Stimulated activated CD8-positive, alpha-beta memory T cell treated with anti-CD3 and anti-CD28 coated beads, Interleukin-12 subunit alpha, Interleukin-12 subunit beta, amount 100 ng/mL, for 1 hour (primary cell): ENCODE measurements around the gene ACADVL.
"Not testable (repeated sequence)": the region's sequence is repeated elsewhere in the genome, so short reads cannot be mapped to it uniquely, and the experiment has no call there.

Experiments used
- DNase-seq: peaks from one replicate; pipeline ENCODE4 v3.0.0-alpha.2; 2020; ENCODE audit warnings: low read depth

ACADVL gene

GRCh38 chr17:7235693-7236665, 16.2 kb downstream of the ACADVL start:
- DNase-seq = no peak

- no peak for DNase-seq
Measured at GRCh38 chr17:7236808-7237207, 17.1 kb downstream of the ACADVL start.

- DNase-seq = no peak
Measured at GRCh38 chr17:7237266-7237760, 17.6 kb downstream of the ACADVL start.

DNA sequence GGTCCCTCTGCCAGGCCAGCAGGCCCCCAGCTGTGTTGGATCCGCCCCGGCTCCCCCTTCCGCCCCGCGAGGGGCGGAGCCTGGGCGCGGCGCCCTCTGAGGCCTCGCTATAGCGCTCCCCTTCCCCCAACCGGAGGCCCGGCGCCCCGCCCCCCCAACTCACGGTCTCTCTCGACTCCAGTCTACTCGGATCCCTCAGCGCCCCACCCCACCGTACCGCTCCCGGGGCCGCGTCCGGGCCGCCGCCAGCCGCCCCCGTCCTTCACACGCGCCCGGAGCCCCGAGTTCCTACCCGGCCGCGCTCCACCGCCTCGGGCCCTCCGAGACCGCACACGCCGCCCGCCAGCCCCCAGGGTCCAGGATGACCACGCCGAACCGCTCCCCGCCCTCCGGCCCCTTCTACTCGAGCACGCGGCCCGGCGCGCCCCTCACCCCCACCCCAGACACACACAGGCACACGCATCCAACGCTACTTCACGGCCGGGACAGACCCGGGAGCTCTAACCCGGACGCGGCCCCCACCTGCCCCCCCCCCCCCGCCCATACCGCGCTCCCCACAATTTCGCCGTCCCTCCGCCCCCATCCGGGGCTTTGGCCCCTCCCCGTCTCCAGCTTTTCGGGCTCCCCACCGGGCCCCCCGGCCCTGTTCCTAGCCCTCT, 18.2 kb downstream of the ACADVL start:
- DNase-seq = peak; percentile 76

DNA sequence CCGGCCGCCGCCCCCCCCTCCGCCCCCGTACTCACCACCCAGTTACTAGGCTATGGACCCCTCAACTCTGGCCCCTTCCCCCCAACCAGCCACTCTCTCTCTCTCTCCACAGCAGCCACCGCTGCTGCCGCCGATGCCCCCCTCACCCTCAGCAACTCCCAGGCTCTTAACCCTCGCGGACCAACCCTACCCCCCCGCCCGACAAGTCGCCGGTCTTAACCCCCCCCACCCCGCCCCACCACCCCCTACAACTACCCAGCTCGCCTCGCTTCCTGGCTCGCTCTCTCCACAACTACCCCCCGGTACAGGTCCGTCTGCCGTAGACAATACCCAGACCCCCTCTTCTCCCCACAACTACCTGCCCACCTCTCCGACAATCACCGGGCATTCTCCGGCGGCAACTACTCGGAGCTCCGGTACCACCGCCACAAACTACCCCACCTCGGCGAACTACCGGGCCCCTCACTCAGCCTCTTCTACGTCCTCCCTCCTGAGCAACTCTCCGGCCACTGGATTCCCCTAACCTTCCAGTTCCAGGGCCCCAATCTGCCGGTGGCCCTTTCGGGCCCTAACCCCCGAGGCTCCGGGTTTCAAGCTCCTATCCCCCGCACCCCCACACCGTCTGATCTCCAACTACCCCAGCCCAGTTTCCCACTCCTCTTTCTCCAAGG, 18.8 kb downstream of the ACADVL start:
- DNase-seq = no peak

- DNase-seq = peak; percentile 95
Measured at GRCh38 chr17:7239091-7240027, 19.6 kb downstream of the ACADVL start, which contains the start of gene PHF23. Gene PHF23, minus strand, starts transcription at chr17:7239457. Its CDS starts 178 bp downstream, at chr17:7239279.

- no peak for DNase-seq
Measured at GRCh38 chr17:7240375-7240774, 20.6 kb downstream of the ACADVL start.

GRCh38 chr17:7241090-7241733, 21.5 kb downstream of the ACADVL start:
- no peak for DNase-seq

- peak; percentile 91 for DNase-seq
Measured at GRCh38 chr17:7241783-7242716, 22.3 kb downstream of the ACADVL start, which contains the start of gene GABARAP. Gene GABARAP, minus strand, starts transcription at chr17:7242449. Its CDS starts 119 bp downstream, at chr17:7242330.

GRCh38 chr17:7242717-7243452, 23.1 kb downstream of the ACADVL start:
- DNase-seq = peak; percentile 92

DNA sequence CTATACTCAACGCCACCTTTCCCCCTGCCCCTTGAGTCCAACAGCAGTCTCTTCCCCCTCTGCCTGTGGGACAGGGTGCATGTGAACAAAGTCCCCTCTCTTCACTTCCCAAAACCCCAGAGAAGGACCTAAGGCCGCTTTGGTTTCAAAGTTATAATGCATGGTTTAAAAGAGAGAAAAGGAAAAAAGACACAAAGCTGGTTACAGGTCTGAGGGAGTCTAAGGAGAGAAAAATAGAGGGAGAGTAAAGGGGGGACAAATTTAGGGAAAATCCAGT, 23.7 kb downstream of the ACADVL start:
- DNase-seq = no peak

- DNase-seq = not testable (repeated sequence)
Measured at GRCh38 chr17:7243838-7244237, 24.1 kb downstream of the ACADVL start.

DNA sequence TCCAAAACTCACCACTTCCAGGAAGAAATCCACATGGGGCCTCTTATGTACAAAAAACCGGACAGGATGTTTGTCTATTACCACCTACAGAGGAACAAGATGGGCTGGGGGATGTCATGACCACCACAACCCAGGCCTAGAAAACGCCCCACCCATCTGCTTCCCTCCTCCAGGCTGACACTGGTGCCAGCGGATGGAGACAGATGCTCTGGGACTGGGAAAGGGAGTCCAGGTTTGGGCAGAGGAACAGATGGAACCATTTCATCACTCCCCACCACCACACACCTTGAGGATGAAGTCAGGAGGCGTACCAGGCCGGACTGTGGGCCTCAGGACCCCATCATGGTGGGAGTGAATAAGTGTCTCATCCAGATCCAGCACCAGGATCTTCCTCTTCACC, 27.0 kb downstream of the ACADVL start:
- no peak for DNase-seq

DNA sequence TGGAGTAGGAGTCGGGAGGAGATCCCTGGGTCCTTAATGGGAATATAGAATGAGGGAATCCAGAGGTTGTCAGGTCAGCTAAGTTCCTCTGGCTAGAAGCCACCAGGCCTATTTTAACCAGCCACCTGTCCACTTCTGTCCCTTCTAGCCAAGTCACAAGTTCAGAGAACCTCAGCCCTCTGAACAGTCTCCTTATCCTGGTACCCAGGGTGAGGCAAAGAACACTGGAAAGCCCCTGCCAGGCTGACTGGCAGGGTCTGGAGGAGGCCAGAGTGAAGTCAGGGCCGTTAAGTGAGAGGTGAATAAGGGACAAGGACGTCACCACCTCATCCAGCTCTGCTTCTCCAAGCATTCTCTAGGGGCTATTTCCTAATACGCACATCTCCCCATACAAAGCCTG, 29.1 kb downstream of the ACADVL start:
- DNase-seq = no peak

GRCh38 chr17:7249214-7249613, 29.5 kb downstream of the ACADVL start:
- DNase-seq = no peak

DNA sequence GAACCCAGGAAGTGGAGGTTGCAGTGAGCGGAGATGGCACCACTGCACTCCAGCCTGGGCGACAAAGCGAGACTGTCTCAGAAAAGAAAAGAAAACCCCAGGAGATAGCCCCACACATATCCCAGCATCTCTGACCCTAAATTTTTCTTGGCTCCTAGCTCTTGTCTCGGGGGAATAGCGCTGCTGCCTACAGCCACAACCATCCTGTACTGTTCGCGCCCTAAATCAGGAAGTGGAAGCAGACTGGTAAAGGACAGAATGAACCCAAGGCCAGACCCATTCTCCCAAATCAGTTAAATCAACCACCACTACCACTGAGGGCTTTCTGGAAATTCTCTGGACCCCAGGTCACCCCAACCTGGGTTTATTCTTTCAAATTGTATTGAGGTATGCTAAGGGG, 30.1 kb downstream of the ACADVL start:
- no peak for DNase-seq

- DNase-seq = no peak
Measured at GRCh38 chr17:7250695-7251627, 31.2 kb downstream of the ACADVL start.

- peak; percentile 100 for DNase-seq
Measured at GRCh38 chr17:7251661-7252175, 32.0 kb downstream of the ACADVL start, which contains the start of gene CTDNEP1. Gene CTDNEP1, minus strand, starts transcription at chr17:7251734. Its CDS starts 438 bp downstream, at chr17:7251296.
